Neural cell (in vitro differentiated cells): Measurements from ENCODE around the gene SEPHS1. TPM values are rescaled to one million over a fixed set of nuclear protein-coding genes. Genes with fewer than 3 reads are reported as not detected.

ENCODE experiments used
- H2AFZ ChIP-seq: fragments of 200-600, 300-800 bp; sonication (generic), shearing (Covaris generic); 2 replicates; pipeline ENCODE4 v1.6.0; 2014; ENCODE audit warnings: low read depth, mild to moderate bottlenecking, antibody characterized with exemption, low read length, moderate library complexity
- H3F3A ChIP-seq: fragments of 200-600 bp; shearing (Covaris generic); 2 replicates; pipeline ENCODE4 v1.6.1; 2016; ENCODE audit warnings: mild to moderate bottlenecking, moderate library complexity, mixed read lengths, antibody characterized with exemption, low read length; ENCODE audit not compliant: insufficient read depth, poor library complexity, severe bottlenecking
- H3K27ac ChIP-seq: fragments of 200-600, 300-800 bp; sonication (generic), shearing (Covaris generic); 2 replicates; pipeline ENCODE4 v1.5.1; 2014; ENCODE audit warnings: mild to moderate bottlenecking, low read length, moderate library complexity
- H3K27me3 ChIP-seq: fragments of 300-800, 200-600 bp; sonication (generic), shearing (Covaris generic); 2 replicates; pipeline ENCODE4 v1.6.0; 2014; ENCODE audit warnings: mild to moderate bottlenecking, low read depth, low read length, moderate library complexity; ENCODE audit not compliant: insufficient read depth
- H3K36me3 ChIP-seq: fragments of 300-800, 200-600 bp; sonication (generic), shearing (Covaris generic); 2 replicates; pipeline ENCODE4 v1.5.1; 2014; ENCODE audit warnings: mild to moderate bottlenecking, antibody characterized with exemption, low read length, moderate library complexity; ENCODE audit not compliant: insufficient read depth
- H3K4me2 ChIP-seq: fragments of 300-800, 200-600 bp; sonication (generic), shearing (Covaris generic); 2 replicates; pipeline ENCODE4 v1.6.0; 2014; ENCODE audit warnings: mild to moderate bottlenecking, low read length
- H3K4me3 ChIP-seq: fragments of 300-800, 200-600 bp; sonication (generic), shearing (Covaris generic); 2 replicates; pipeline ENCODE4 v1.5.1; 2014; ENCODE audit warnings: mild to moderate bottlenecking, low read length, moderate library complexity
- H3K79me2 ChIP-seq: fragments of 200-600 bp; shearing (Covaris generic); replicated peaks from 2 replicates; pipeline ENCODE4 v1.6.0; 2014; ENCODE audit warnings: mild to moderate bottlenecking, low read length, moderate library complexity; ENCODE audit not compliant: insufficient read depth
- H3K9ac ChIP-seq: fragments of 300-800, 200-600 bp; sonication (generic), shearing (Covaris generic); 2 replicates; pipeline ENCODE4 v1.6.1; 2016; ENCODE audit warnings: mild to moderate bottlenecking, low read length, mixed read lengths
- H3K9me2 ChIP-seq: fragments of 200-600 bp; shearing (Covaris generic); 2 replicates; pipeline ENCODE4 v1.6.1; 2016; ENCODE audit warnings: mild to moderate bottlenecking, low read length, mixed read lengths; ENCODE audit not compliant: insufficient read depth
- H3K9me3 ChIP-seq: fragments of 200-600, 300-800 bp; sonication (generic), shearing (Covaris generic); 2 replicates; pipeline ENCODE4 v1.6.1; 2016; ENCODE audit warnings: mild to moderate bottlenecking, mixed run types, low read length, moderate library complexity, mixed read lengths
- H4K20me1 ChIP-seq: fragments of 200-600 bp; shearing (Covaris generic); 2 replicates; pipeline ENCODE4 v1.6.1; 2016; ENCODE audit warnings: mild to moderate bottlenecking, mixed run types; ENCODE audit not compliant: insufficient read depth
- EP300 ChIP-seq: fragments of 450-650 bp; conservative IDR thresholded peaks from 2 replicates; pipeline ENCODE4 v1.6.1; 2014; ENCODE audit warnings: antibody characterized with exemption, mild to moderate bottlenecking, moderate library complexity; ENCODE audit not compliant: poor library complexity, severe bottlenecking
- EZH2 ChIP-seq: fragments of 200-600, 300-800 bp; shearing (Covaris generic), sonication (generic); IDR thresholded peaks from 2 replicates; pipeline ENCODE4 v1.6.1; 2014; ENCODE audit warnings: antibody characterized with exemption, low read length, borderline replicate concordance, mild to moderate bottlenecking; ENCODE audit not compliant: insufficient read depth, poor library complexity, severe bottlenecking
- MXI1 ChIP-seq: fragments of 450-650 bp; conservative IDR thresholded peaks from 2 replicates; pipeline ENCODE4 v1.6.1; 2014; ENCODE audit warnings: antibody characterized with exemption, mild to moderate bottlenecking; ENCODE audit not compliant: poor library complexity, severe bottlenecking
- POLR2AphosphoS5 ChIP-seq: IDR thresholded peaks from 2 replicates; pipeline ENCODE4 v1.6.1; 2012
- RAD21 ChIP-seq: fragments of 450-650 bp; conservative IDR thresholded peaks from 2 replicates; pipeline ENCODE4 v1.6.1; 2014; ENCODE audit warnings: antibody characterized with exemption, mild to moderate bottlenecking, moderate library complexity
- SMC3 ChIP-seq: fragments of 450-650 bp; conservative IDR thresholded peaks from 2 replicates; pipeline ENCODE4 v1.6.1; 2014; ENCODE audit warnings: antibody characterized with exemption, mild to moderate bottlenecking, moderate library complexity; ENCODE audit not compliant: poor library complexity
- TAF1 ChIP-seq: IDR thresholded peaks from 2 replicates; pipeline ENCODE4 v1.6.1; 2012; ENCODE audit warnings: low read depth
- polyA plus RNA-seq: library from polyadenylated mRNA; depleted of rRNA; stranded (reverse); fragments of >200 nt; gene quantifications from 2 replicates; pipeline ENCODE4 v1.2.3, GENCODE V29; 2014
- TF ChIP-seq, protein P1 (sequence below): IDR thresholded peaks from 2 replicates; pipeline ENCODE4 v1.6.1; 2012; ENCODE audit warnings: borderline replicate concordance
- TF ChIP-seq, protein P2 (sequence below): fragments of 450-650 bp; IDR thresholded peaks from 2 replicates; pipeline ENCODE4 v1.5.1; 2014; ENCODE audit warnings: antibody characterized with exemption, mild to moderate bottlenecking, moderate library complexity; ENCODE audit not compliant: poor library complexity, severe bottlenecking

Gene SEPHS1
- polyA plus RNA-seq, 1 donor from 2014 or later: 61.0 TPM

DNA sequence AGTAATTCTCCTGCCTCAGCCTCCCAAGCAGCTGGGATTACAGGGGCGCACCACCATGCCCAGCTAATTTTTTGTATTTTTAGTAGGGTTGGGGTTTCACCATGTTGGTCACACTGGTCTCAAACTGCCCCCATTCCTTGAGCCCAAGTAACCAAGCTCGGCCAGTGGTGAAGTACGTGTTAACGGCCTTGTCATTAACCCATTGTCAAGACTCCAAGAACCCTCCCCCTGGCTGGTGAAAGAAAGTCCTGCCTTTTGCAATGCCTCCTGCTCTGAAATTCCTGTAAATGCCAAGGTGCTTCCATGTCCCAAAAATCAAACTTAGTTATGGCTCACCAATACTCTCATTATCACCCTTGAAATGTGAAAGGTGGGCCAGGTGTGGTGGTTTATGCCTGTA, 18.8 kb upstream of the SEPHS1 start:
- no peaks in the 10 kb centered on the region for H3K27me3 ChIP-seq
- no peak for TF ChIP-seq SMC3
- TF ChIP-seq MXI1: no peak
- no peak for TF ChIP-seq POLR2AphosphoS5
- TF ChIP-seq TAF1: no peak
- no peak for TF ChIP-seq EZH2
- TF ChIP-seq, protein P1, sequence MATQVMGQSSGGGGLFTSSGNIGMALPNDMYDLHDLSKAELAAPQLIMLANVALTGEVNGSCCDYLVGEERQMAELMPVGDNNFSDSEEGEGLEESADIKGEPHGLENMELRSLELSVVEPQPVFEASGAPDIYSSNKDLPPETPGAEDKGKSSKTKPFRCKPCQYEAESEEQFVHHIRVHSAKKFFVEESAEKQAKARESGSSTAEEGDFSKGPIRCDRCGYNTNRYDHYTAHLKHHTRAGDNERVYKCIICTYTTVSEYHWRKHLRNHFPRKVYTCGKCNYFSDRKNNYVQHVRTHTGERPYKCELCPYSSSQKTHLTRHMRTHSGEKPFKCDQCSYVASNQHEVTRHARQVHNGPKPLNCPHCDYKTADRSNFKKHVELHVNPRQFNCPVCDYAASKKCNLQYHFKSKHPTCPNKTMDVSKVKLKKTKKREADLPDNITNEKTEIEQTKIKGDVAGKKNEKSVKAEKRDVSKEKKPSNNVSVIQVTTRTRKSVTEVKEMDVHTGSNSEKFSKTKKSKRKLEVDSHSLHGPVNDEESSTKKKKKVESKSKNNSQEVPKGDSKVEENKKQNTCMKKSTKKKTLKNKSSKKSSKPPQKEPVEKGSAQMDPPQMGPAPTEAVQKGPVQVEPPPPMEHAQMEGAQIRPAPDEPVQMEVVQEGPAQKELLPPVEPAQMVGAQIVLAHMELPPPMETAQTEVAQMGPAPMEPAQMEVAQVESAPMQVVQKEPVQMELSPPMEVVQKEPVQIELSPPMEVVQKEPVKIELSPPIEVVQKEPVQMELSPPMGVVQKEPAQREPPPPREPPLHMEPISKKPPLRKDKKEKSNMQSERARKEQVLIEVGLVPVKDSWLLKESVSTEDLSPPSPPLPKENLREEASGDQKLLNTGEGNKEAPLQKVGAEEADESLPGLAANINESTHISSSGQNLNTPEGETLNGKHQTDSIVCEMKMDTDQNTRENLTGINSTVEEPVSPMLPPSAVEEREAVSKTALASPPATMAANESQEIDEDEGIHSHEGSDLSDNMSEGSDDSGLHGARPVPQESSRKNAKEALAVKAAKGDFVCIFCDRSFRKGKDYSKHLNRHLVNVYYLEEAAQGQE: no peak
- TF ChIP-seq, protein P2, sequence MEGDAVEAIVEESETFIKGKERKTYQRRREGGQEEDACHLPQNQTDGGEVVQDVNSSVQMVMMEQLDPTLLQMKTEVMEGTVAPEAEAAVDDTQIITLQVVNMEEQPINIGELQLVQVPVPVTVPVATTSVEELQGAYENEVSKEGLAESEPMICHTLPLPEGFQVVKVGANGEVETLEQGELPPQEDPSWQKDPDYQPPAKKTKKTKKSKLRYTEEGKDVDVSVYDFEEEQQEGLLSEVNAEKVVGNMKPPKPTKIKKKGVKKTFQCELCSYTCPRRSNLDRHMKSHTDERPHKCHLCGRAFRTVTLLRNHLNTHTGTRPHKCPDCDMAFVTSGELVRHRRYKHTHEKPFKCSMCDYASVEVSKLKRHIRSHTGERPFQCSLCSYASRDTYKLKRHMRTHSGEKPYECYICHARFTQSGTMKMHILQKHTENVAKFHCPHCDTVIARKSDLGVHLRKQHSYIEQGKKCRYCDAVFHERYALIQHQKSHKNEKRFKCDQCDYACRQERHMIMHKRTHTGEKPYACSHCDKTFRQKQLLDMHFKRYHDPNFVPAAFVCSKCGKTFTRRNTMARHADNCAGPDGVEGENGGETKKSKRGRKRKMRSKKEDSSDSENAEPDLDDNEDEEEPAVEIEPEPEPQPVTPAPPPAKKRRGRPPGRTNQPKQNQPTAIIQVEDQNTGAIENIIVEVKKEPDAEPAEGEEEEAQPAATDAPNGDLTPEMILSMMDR: no peak
- no peak for TF ChIP-seq EP300
- no peak for TF ChIP-seq RAD21

DNA sequence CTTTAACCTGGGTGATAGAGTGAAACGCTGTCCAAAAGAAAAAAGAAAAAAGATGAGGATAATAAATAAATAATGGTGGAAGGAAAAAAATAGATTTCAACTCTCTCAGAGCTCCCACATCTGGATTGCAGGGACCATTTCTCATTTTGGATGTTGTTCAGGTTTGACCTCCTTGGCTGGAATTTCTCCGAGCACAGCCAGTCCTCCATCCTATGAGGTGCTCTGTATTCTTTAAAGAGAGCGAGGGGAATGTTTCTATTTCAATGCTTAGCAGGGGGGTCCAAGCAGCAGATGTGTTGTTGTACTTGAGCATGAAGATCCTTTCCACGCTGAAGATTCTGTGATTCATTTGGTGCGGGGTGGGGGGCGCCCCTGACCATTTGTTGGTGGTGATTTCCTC, 17.7 kb upstream of the SEPHS1 start:
- Histone ChIP-seq H3K27me3 (no peaks in the 10 kb centered on the region), H3K9me3 (no peaks in the 10 kb centered on the region), H4K20me1 (no peaks in the 10 kb centered on the region), H3K9me2 (no peaks in the 10 kb centered on the region), H3K9ac (no peak overlapping the region), H3K4me2 (no peak overlapping the region), H2AFZ (no peak overlapping the region), H3K4me3 (no peak overlapping the region), H3K36me3 (no peaks in the 10 kb centered on the region), H3F3A (no peaks in the 10 kb centered on the region), H3K79me2 (no peaks in the 10 kb centered on the region), H3K27ac (no peak overlapping the region)
- TF ChIP-seq, protein P2: no peak
- TF ChIP-seq POLR2AphosphoS5 (no peak), SMC3 (no peak), RAD21 (no peak), EP300 (no peak), EZH2 (no peak), TAF1 (no peak), MXI1 (no peak)
- TF ChIP-seq, protein P1: no peak

More for the DNA sequence above, 18.8 kb upstream of the SEPHS1 start:
- H3K9me3 ChIP-seq: no peaks in the 10 kb centered on the region
- no peaks in the 10 kb centered on the region for H3K9me2 ChIP-seq
- H2AFZ ChIP-seq: no peak overlapping the region
- H3K4me3 ChIP-seq: no peak overlapping the region
- no peak overlapping the region for H3K9ac ChIP-seq
- no peaks in the 10 kb centered on the region for H3F3A ChIP-seq
- no peak overlapping the region for H3K4me2 ChIP-seq
- H3K27ac ChIP-seq: no peak overlapping the region
- H3K36me3 ChIP-seq: no peaks in the 10 kb centered on the region
- no peaks in the 10 kb centered on the region for H3K79me2 ChIP-seq
- no peaks in the 10 kb centered on the region for H4K20me1 ChIP-seq
